Transverse colon (tissue), 4 donors: ENCODE measurements around the gene B3GALNT2. TPM values are rescaled to one million over a fixed set of nuclear protein-coding genes. Genes with fewer than 3 reads are reported as not detected.
"Not testable (repeated sequence)": the region's sequence is repeated elsewhere in the genome, so short reads cannot be mapped to it uniquely, and the experiment has no call there.

Experiments
- DNase-seq: peaks from one replicate; pipeline ENCODE4 v3.0.0-alpha.2; 2019
- H3K27ac ChIP-seq, 4 donors: fragments of 200-600 bp; sonication (generic); 2 replicates each; pipeline ENCODE4 v1.5.1; 2016 to 2018; ENCODE audit warnings: inconsistent platforms in 4 of 4
- H3K27me3 ChIP-seq: fragments of 200-600 bp; sonication (generic); 2 replicates; pipeline ENCODE4 v1.5.1; 2017; ENCODE audit warnings: inconsistent platforms
- H3K36me3 ChIP-seq, 4 donors: fragments of 200-600 bp; sonication (generic); 2 replicates each; pipeline ENCODE4 v1.5.1; 2017 to 2019; ENCODE audit warnings: inconsistent platforms in 4 of 4
- H3K4me1 ChIP-seq, 4 donors: fragments of 200-600 bp; sonication (generic); 2 replicates each; pipeline ENCODE4 v1.5.1; 2017 to 2020; ENCODE audit warnings: inconsistent platforms in 4 of 4
- H3K4me3 ChIP-seq, 4 donors: fragments of 200-600 bp; sonication (generic); 1 replicate in 1 of 4; 2 replicates in 3 of 4; pipeline versions ENCODE4 v1.5.1 to v1.6.1; 2017 to 2019; ENCODE audit warnings: inconsistent platforms in 4 of 4
- H3K9me3 ChIP-seq, 2 donors: fragments of 200-600 bp; sonication (generic); 2 replicates each; pipeline ENCODE4 v1.5.1; 2017 to 2019; ENCODE audit warnings: inconsistent platforms in 2 of 2
- CTCF ChIP-seq, 5 experiments: fragments of 200-600 bp in 3 of 5; fragments of 450-650 bp in 2 of 5; sonication (generic) in 3 of 5; IDR thresholded peaks; 1 replicate in 2 of 5; 2 replicates in 3 of 5; pipeline ENCODE4 v1.5.1; 2016 to 2017; ENCODE audit warnings: antibody characterized with exemption in 5 of 5, inconsistent platforms in 3 of 5, mild to moderate bottlenecking in 2 of 5, moderate library complexity in 1 of 5
- EP300 ChIP-seq: sonication (generic); formaldehyde crosslinking; IDR thresholded peaks from one replicate; pipeline ENCODE4 v1.6.1; 2017; ENCODE audit warnings: antibody characterized with exemption, low read depth
- POLR2A ChIP-seq: fragments of 450-650 bp; IDR thresholded peaks from one replicate; pipeline ENCODE4 v1.6.1; 2016; ENCODE audit warnings: antibody characterized with exemption, mild to moderate bottlenecking, moderate library complexity
- POLR2AphosphoS5 ChIP-seq, 3 donors: sonication (generic); formaldehyde crosslinking; IDR thresholded peaks; one replicate each; pipeline ENCODE4 v1.6.1; 2016; ENCODE audit warnings: antibody characterized with exemption in 3 of 3
- WGBS, 2 donors: methylation state at CpG; one replicate each; pipeline ENCODE4 v1.1.5; 2018; ENCODE audit warnings: low coverage in 1 of 2; 5-methylcytosine and 5-hydroxymethylcytosine counted together
- in situ Hi-C, 4 donors: fragments of 200-750 bp; cut with MboI; loops; one replicate each; pipeline versions ENCODE4 v1.15.0 to v1.15.1; 2017; ENCODE audit warnings: low sequenced_read_pairs in 3 of 4, low pct_ligation_motif_present in 1 of 4, low pct_unique_long_range_greater_than_20kb in 1 of 4
- intact Hi-C: fragments of 100-400 bp; cut with DNase I; formaldehyde crosslinking; loops from one replicate; pipeline ENCODE4 v1.15.1; 2023; ENCODE audit warnings: low total_unique reads
- total RNA-seq, 4 donors: library from RNA; depleted of rRNA; stranded (reverse); fragments of >200 nt; gene quantifications; one replicate each; pipeline ENCODE4 v1.1.0, GENCODE V29; 2016

The B3GALNT2 gene
- 10 to 100 TPM; 21.4 to 42.2 (median 30.5) TPM for total RNA-seq

- Histone ChIP-seq H3K27ac (peak within 1 kb of the TSS; percentile 94 to 100 (median 98)), H3K27me3 (no peaks in the 10 kb centered on the region), H3K36me3 (no peaks in the 10 kb centered on the region), H3K4me3 (peak within 1 kb of the TSS; percentile 53 to 89 (median 82)), H3K4me1 (peaks cover 0 to 26% (median 22%) of the 10 kb centered on the region in 4 donors), H3K9me3 (no peaks in the 10 kb centered on the region)
- in situ Hi-C loops, result loop anchor here (25.0 kb wide), 3 partner anchors 233 to 458 kb away; no protein-coding TSS in a partner anchor
- no peak for TF ChIP-seq EP300
- TF ChIP-seq POLR2AphosphoS5 (IDR thresholded peaks at IDR 0.05), result peak; percentile 83 to 94 (median 94)
- TF ChIP-seq POLR2A, result peak; percentile 81
- no peak for TF ChIP-seq CTCF (IDR thresholded peaks at IDR 0.05)
- 0% methylated on average over 14 to 23 of the region's 48 CpGs for WGBS, 2 donors
- intact Hi-C loops, result no loop called here
- DNase-seq, result no peak
Measured at GRCh38 chr1:235504122-235504493, at the start of gene B3GALNT2. Gene B3GALNT2, minus strand, starts transcription at chr1:235504452. Its CDS starts 200 bp downstream, at chr1:235504252.

GRCh38 chr1:235553112-235553551 is 48.9 kb upstream of the B3GALNT2 start:
- intact Hi-C loops (no loop called here), in situ Hi-C loops (no loop called here)
- WGBS, 2 donors, result 72 to 88% methylated on average over 4 to 5 of the region's 5 CpGs
- no peak for TF ChIP-seq POLR2A
- no peak for TF ChIP-seq POLR2AphosphoS5 (IDR thresholded peaks at IDR 0.05)
- TF ChIP-seq EP300, result no peak
- Histone ChIP-seq H3K4me3 (no peak overlapping the region), H3K27me3 (no peaks in the 10 kb centered on the region), H3K4me1 (no peaks in the 10 kb centered on the region), H3K27ac (no peak overlapping the region), H3K36me3 (no peaks in the 10 kb centered on the region), H3K9me3 (no peaks in the 10 kb centered on the region)
- DNase-seq, result no peak

DNA sequence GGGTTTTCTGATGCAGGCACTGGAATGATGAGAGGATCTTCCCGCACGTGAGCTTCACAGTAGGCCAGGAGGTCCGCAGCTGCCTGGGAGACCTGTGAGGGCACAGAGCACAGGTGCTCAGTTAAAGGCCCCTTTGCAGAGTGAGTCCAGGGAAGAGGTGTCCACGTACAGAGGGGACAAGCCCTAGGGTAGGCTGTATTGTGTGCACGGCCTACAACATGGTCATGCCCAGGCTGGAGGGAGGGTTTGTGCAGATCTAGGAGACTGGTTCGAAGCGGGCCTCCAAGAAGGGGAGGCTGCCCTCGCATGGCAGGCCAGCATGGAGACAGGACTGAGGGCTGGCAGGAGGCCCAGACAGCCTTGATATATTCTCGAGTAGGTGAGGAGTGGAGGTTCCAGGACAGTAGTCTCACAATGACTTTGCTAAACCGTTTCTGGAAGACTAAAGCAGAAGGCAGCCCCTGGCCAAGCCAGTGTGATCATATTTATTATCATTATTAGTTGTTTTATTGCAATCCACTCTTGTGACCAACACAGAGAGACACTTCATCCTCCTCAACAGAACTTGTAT is 48.0 kb upstream of the B3GALNT2 start:
- intact Hi-C loops, result no loop called here
- DNase-seq, result no peak
- H3K36me3 ChIP-seq, result no peaks in the 10 kb centered on the region
- no peaks in the 10 kb centered on the region for H3K27me3 ChIP-seq
- H3K9me3 ChIP-seq, result no peaks in the 10 kb centered on the region
- 69 to 91% methylated on average over 6 to 10 of the region's 10 CpGs for WGBS, 2 donors
- no peaks in the 10 kb centered on the region for H3K4me1 ChIP-seq
- H3K27ac ChIP-seq, result no peak overlapping the region
- in situ Hi-C loops, result no loop called here
- no peak overlapping the region for H3K4me3 ChIP-seq
- TF ChIP-seq EP300, result no peak
- TF ChIP-seq CTCF (IDR thresholded peaks at IDR 0.05), result no peak
- TF ChIP-seq POLR2AphosphoS5 (IDR thresholded peaks at IDR 0.05), result no peak

GRCh38 chr1:235549351-235550139 is 45.3 kb upstream of the B3GALNT2 start:
- H3K4me3 ChIP-seq, result no peak overlapping the region
- intact Hi-C loops, result no loop called here
- H3K27me3 ChIP-seq, result no peaks in the 10 kb centered on the region
- no peaks in the 10 kb centered on the region for H3K9me3 ChIP-seq
- no peak for DNase-seq
- H3K27ac ChIP-seq, result no peak overlapping the region
- TF ChIP-seq CTCF (IDR thresholded peaks at IDR 0.05), result no peak
- TF ChIP-seq EP300, result no peak
- no peak for TF ChIP-seq POLR2AphosphoS5 (IDR thresholded peaks at IDR 0.05)
- TF ChIP-seq POLR2A, result no peak
- in situ Hi-C loops, result no loop called here
- H3K4me1 ChIP-seq, result no peaks in the 10 kb centered on the region
- no peaks in the 10 kb centered on the region for H3K36me3 ChIP-seq
- WGBS, 2 donors, result 71 to 74% methylated on average over 12 to 13 of the region's 13 CpGs

GRCh38 chr1:235546369-235547155 is 42.3 kb upstream of the B3GALNT2 start:
- 55 to 59% methylated on average over 4 to 10 of the region's 10 CpGs for WGBS, 2 donors
- H3K4me1 ChIP-seq, DNase-seq, H3K9me3 ChIP-seq, in situ Hi-C loops, H3K27ac ChIP-seq, H3K27me3 ChIP-seq, H3K4me3 ChIP-seq, H3K36me3 ChIP-seq, intact Hi-C loops: not testable (repeated sequence)
